Stimulated activated CD8-positive, alpha-beta memory T cell treated with anti-CD3 and anti-CD28 coated beads, Interleukin-4, amount 100 ng/mL, for 48 hours (primary cell): ENCODE results near the gene BCAS3.
"Not testable (repeated sequence)": the region's sequence is repeated elsewhere in the genome, so short reads cannot be mapped to it uniquely, and the experiment has no call there.

ENCODE experiments used
- DNase-seq: peaks from one replicate; pipeline ENCODE4 v3.0.0-alpha.2; 2020

The BCAS3 gene

GRCh38 chr17:61359513-61359912, 681.9 kb downstream of the BCAS3 start:
- not testable (repeated sequence) for DNase-seq

- no peak for DNase-seq
Observed at GRCh38 chr17:61360318-61360943, 682.8 kb downstream of the BCAS3 start.

- DNase-seq = no peak
Observed at GRCh38 chr17:61361084-61361483, 683.4 kb downstream of the BCAS3 start.

- DNase-seq = no peak
Observed at GRCh38 chr17:61362396-61362795, 684.7 kb downstream of the BCAS3 start.

- no peak for DNase-seq
Observed at GRCh38 chr17:61362852-61363600, 685.4 kb downstream of the BCAS3 start.

GRCh38 chr17:61363601-61364462, 686.2 kb downstream of the BCAS3 start:
- DNase-seq = no peak

GRCh38 chr17:61364463-61364846, 686.8 kb downstream of the BCAS3 start:
- DNase-seq = no peak

- no peak for DNase-seq
Observed at GRCh38 chr17:61366076-61366714, 688.5 kb downstream of the BCAS3 start.

- DNase-seq = no peak
Observed at GRCh38 chr17:61366715-61367413, 689.2 kb downstream of the BCAS3 start.

GRCh38 chr17:61368049-61368831, 690.6 kb downstream of the BCAS3 start:
- no peak for DNase-seq

- DNase-seq = no peak
Observed at GRCh38 chr17:61368832-61369450, 691.3 kb downstream of the BCAS3 start.

- no peak for DNase-seq
Observed at GRCh38 chr17:61369751-61370150, 692.1 kb downstream of the BCAS3 start.

- DNase-seq = no peak
Observed at GRCh38 chr17:61371179-61371578, 693.5 kb downstream of the BCAS3 start.

- DNase-seq = no peak
Observed at GRCh38 chr17:61371606-61372005, 694.0 kb downstream of the BCAS3 start.

GRCh38 chr17:61372436-61372835, 694.8 kb downstream of the BCAS3 start:
- no peak for DNase-seq

GRCh38 chr17:61376931-61377838, 699.5 kb downstream of the BCAS3 start:
- DNase-seq = no peak

- no peak for DNase-seq
Observed at GRCh38 chr17:61378658-61379456, 701.2 kb downstream of the BCAS3 start.

GRCh38 chr17:61379457-61380216, 702.0 kb downstream of the BCAS3 start:
- DNase-seq = no peak
